ENCODE results near the gene CEP135.
"Not testable (repeated sequence)": the region's sequence is repeated elsewhere in the genome, so short reads cannot be mapped to it uniquely, and the experiment has no call there.

Gene CEP135

GRCh38 chr4:56040842-56041241, 92.1 kb downstream of the CEP135 start:
- no peak for FAIRE-seq

GRCh38 chr4:56042225-56042624, 93.5 kb downstream of the CEP135 start:
- FAIRE-seq: no peak

GRCh38 chr4:56048383-56048701, 99.6 kb downstream of the CEP135 start:
- FAIRE-seq: no peak

GRCh38 chr4:56048702-56049431, 100.1 kb downstream of the CEP135 start:
- no peak for FAIRE-seq

- no peak for FAIRE-seq
Measured at GRCh38 chr4:56050625-56051024, 101.9 kb downstream of the CEP135 start.

GRCh38 chr4:56051029-56051709, 102.4 kb downstream of the CEP135 start:
- FAIRE-seq: no peak

GRCh38 chr4:56051710-56052075, 102.9 kb downstream of the CEP135 start:
- FAIRE-seq: no peak

GRCh38 chr4:56052481-56052880, 103.7 kb downstream of the CEP135 start:
- FAIRE-seq: no peak

GRCh38 chr4:56052966-56053365, 104.2 kb downstream of the CEP135 start:
- no peak for FAIRE-seq

GRCh38 chr4:56055027-56055977, 106.6 kb downstream of the CEP135 start:
- FAIRE-seq: no peak

- FAIRE-seq: no peak
Measured at GRCh38 chr4:56055991-56056390, 107.2 kb downstream of the CEP135 start.

GRCh38 chr4:56058555-56058954, 109.8 kb downstream of the CEP135 start:
- no peak for FAIRE-seq

GRCh38 chr4:56060036-56060435, 111.3 kb downstream of the CEP135 start:
- FAIRE-seq: no peak

- no peak for FAIRE-seq
Measured at GRCh38 chr4:56062106-56062505, 113.4 kb downstream of the CEP135 start.

GRCh38 chr4:56062526-56063145, 113.9 kb downstream of the CEP135 start:
- FAIRE-seq: no peak

GRCh38 chr4:56066493-56066892, 117.7 kb downstream of the CEP135 start:
- FAIRE-seq: no peak

GRCh38 chr4:56067826-56068225, 119.1 kb downstream of the CEP135 start:
- FAIRE-seq: no peak

- not testable (repeated sequence) for FAIRE-seq
Measured at GRCh38 chr4:56072730-56073129, 124.0 kb downstream of the CEP135 start.

GRCh38 chr4:56077676-56078075, 128.9 kb downstream of the CEP135 start:
- no peak for FAIRE-seq

- FAIRE-seq: no peak
Measured at GRCh38 chr4:56078866-56079265, 130.1 kb downstream of the CEP135 start.

GRCh38 chr4:56080384-56080783, 131.6 kb downstream of the CEP135 start:
- no peak for FAIRE-seq

- FAIRE-seq: no peak
Measured at GRCh38 chr4:56082829-56083228, 134.1 kb downstream of the CEP135 start.

All from A204.1 (cell line).